ENCODE measurements around the gene GREB1.

GREB1 gene

GRCh38 chr2:11580697-11581096 is 46.9 kb downstream of the GREB1 start:
- no peak for DNase-seq

- no peak for DNase-seq
Measured at GRCh38 chr2:11581124-11581796, 47.4 kb downstream of the GREB1 start.

- no peak for DNase-seq
Measured at GRCh38 chr2:11581797-11582611, 48.2 kb downstream of the GREB1 start.

GRCh38 chr2:11582612-11582861 is 48.7 kb downstream of the GREB1 start:
- no peak for DNase-seq

DNA sequence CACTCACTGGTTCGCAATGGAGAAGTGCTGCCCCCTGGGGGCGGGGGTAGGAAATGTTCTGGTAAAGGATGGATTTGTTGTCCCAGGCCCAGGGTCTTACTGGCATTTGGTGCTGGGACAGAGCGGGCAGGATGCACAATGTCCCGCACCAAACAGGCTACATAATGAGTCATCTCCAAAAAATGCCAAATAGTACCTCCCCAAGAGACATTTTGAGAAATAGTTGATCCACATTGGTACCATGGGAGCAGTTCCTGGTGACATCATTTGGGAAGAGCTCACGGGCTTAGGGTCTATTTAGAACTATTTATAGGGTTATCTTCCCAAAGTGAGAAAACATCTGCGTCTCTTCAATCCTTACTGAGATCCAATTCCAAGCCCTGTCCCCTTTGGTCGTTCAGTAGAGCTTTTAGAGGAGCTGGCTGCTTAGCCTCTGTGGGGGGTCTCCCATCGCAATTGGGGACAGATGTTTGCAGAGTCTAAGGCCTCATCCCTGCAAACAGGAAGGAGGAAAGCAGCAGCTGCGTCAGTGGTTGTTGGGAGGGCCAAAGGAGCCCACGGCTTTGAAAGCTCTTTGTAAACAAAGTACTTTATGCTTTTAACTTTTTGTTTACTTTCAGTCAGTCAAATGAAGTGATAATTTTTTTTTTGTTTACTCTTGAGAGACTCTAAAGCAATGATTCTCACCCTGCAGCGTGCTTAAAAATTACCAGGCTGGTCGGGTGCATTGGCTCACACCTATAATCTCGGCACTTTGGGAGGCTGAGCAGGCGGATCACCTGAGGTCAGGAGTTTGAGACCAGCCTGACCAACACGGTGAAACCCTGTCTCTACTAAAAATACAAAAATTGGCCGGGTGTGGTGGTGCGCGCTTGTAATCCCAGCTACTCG is 49.3 kb downstream of the GREB1 start:
- DNase-seq = peak in 4 of 5 experiments; percentile 26 to 48 (median 38)

- peak in 3 of 5 experiments; percentile 27 to 85 (median 77) for DNase-seq
Measured at GRCh38 chr2:11583840-11584524, 50.1 kb downstream of the GREB1 start.

GRCh38 chr2:11584525-11585056 is 50.7 kb downstream of the GREB1 start:
- no peak for DNase-seq

GRCh38 chr2:11585071-11585470 is 51.2 kb downstream of the GREB1 start:
- no peak for DNase-seq

DNA sequence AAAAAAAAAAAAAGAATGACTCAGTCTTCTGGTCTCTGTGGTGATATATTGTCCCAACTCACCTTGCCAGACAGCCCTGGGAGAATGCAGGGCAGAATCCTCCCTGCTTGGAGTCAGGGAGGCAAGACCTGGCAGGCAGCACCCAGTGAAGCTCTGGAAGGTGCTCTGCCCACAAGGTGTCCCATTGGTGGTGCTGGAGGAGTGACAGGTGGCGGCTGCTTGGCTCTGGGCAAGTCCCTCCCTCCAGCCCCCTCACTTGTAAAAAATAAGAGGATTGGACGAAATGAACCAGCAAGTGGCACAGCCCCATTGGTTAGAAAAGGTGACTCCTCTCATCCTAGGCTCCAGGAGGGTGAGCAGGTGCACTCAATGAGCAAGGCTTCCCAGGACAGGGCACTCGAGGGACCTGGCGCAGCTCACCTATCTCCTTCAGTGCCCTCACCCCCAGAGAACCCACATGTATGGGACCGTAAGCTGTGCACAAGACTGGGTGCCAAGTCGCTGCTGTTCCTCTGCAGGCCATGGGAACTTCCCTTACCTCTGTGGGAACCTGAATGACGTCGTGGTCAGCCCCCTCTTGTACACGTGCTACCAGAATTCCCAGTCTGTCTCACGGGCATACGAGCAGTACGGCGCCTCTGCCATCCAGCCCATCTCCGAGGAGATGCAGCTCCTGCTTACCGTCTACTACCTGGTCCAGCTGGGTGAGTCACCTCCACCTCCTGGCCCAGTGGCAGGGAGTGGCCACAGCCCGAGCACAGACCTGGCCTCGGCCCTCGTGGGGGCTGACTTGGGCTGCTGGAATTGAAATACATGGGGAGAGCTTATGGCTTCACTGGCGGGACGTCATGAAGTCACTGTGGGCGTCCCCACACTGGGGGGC is 54.6 kb downstream of the GREB1 start:
- no peak for DNase-seq

DNA sequence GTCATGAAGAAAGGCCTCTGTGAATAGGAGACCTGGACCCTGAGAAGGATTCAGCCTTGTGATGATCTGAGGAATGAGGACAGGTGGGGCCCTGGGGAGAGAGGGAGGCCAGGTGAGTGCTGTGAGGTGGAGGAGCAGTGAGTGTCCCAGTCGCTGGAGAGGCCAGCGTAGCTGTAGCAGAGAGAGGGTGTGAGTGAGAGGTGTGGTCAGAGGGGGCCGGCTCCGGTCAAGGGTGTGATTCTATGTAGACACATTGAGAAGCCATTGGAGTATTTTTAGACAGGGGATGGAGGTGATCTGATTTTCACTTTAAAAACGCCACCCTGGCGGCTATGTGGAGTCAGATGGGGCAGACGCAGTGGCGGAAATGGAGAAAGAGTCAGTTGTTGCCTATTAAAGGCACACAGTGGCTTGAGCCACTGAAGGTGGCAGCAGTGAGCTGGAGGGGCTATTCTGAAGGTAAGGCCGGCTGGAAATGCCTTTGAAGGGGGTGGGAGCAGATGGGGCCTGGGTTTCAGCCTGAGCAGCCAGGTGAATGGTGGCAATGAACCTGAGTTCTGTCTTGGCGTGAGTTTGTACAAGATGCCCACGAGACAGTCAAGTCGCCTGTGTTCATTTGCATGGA is 55.6 kb downstream of the GREB1 start:
- DNase-seq = no peak

DNA sequence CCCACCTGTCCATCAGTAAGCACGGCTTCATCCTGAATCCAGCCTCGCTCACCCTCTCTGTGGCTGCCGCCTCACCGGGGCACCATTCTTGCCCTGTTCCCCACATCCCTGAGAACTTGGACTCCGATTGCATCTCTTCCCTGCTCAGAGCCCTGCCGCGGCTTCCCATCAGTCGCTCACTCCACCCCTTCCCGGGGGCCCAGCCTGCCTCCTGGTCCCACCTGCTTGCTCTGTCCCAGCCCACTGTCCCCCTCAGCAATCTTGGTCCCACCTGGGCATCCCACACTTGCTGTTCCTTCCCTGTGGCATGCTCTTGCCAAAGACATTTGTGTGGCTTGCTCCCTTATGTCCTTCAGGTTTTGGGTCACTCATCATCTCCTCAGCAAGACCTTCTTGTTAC is 56.3 kb downstream of the GREB1 start:
- DNase-seq = no peak

DNA sequence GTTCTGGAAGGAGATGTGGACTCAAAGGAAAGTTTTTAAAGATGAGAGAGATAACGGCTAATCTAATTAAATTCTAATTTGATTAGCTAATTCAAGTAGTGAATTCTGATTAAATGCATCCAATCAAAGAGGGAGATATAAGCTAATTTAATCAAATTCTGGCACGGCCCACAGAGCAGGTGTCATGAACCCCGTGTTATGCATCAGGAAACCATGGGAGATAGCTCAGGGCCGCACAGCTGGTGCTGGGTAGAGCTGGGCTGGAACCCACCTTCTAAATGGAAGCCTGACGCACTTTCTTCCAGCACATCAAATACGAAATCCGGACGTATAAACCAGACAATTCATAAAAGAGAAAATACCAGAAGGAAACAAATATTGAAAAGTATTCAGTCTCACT is 57.2 kb downstream of the GREB1 start:
- DNase-seq = no peak

- DNase-seq = no peak
Measured at GRCh38 chr2:11592671-11593574, 59.1 kb downstream of the GREB1 start.

- DNase-seq = no peak
Measured at GRCh38 chr2:11596801-11597200, 63.0 kb downstream of the GREB1 start.

DNA sequence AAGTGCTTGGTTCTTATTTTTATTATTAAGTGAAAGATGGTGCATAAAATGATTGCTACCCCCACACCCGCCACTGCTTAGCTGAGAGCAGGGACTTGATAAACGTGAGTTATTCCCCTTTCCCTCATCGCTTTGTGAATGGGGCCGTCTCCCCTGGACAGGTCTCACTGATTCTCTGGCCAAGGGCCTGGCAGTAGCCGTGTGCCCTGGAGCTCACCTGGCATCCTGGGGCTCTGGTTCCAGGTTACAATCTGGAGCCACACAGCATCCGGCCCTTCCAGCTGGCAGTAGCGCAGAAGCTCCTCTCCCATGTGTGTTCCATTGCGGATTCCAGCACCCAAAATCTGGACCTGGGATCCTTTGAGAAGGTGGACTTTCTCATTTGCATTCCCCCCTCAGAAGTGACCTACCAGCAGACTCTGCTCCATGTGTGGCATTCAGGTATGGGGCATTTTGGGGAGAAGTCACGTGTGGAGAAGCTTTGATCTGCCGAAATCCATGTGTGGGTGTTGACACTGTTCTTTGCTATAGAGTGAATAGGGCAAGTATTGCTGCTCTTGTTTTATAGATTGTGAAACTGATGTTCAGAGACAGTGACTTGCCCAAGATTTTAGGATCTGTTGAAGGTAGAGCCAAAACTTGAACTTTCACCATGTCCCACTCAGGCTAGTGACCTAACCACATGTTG is 63.8 kb downstream of the GREB1 start:
- DNase-seq = no peak

DNA sequence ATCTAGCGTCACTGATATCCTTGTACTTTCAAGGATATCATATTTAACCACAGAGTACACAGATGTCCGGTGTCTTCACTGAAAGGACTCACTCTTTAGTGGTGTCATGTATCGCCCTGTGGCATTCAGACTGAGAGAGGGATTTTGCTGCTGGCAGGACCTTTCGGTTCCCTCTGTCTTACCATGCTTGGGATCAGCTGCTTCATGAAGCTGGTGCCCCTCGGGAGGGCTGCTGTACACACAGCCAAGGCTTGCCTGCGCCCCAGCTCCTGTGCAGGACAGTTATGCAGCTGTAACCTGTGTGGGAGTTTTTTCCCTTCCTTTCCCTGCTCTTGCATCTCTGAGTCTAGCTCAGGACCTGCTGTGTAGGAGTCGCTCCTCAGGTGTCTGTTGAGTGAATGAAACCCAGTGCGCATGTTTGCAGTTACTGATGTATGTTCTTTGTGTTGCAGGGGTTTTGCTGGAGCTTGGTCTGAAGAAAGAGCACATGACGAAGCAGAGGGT is 64.4 kb downstream of the GREB1 start:
- DNase-seq = no peak

- DNase-seq = no peak
Measured at GRCh38 chr2:11602563-11603204, 68.8 kb downstream of the GREB1 start.

DNA sequence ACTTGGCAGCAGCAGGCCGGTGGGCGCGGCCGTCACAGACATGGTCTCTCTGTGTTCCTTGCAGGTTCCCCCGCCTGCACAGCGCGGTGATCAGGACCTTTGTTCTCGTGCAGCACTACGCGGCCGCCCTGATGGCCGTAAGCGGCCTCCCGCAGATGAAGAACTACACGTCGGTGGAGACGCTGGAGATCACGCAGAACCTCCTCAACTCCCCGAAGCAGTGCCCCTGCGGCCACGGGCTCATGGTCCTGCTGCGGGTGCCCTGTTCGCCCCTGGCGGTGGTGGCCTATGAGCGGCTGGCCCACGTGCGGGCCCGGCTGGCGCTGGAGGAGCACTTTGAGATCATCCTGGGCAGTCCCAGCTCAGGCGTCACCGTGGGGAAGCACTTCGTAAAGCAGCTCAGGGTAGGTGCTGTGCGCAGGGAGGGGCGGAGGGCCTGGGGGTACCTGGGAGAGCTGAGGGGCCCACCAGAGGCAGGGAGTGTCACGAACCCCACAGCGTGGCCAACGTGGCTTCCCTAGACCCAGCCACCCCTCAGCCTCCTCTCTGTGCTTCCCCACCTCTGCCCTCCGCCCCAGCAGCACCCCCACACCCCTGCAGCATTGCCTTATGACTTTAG is 76.9 kb downstream of the GREB1 start:
- DNase-seq = no peak
